OCI-LY1 (cell line): ENCODE measurements around the gene ANP32A.

Experiments used
- EZH2 ChIP-seq: fragments of 200-600 bp; sonication (generic), shearing (Covaris generic); IDR thresholded peaks from 2 replicates; pipeline ENCODE4 v1.8.0; 2017; ENCODE audit warnings: borderline replicate concordance, mixed run types, mild to moderate bottlenecking, antibody characterized with exemption, low read length, moderate library complexity, mixed read lengths
- TF ChIP-seq, protein P1 (sequence below): fragments of 200-600 bp; sonication (generic), shearing (Covaris generic); IDR thresholded peaks from 2 replicates; pipeline ENCODE4 v1.5.1; 2017; ENCODE audit warnings: mild to moderate bottlenecking, antibody characterized with exemption, low read length, moderate library complexity, mixed read lengths

DNA sequence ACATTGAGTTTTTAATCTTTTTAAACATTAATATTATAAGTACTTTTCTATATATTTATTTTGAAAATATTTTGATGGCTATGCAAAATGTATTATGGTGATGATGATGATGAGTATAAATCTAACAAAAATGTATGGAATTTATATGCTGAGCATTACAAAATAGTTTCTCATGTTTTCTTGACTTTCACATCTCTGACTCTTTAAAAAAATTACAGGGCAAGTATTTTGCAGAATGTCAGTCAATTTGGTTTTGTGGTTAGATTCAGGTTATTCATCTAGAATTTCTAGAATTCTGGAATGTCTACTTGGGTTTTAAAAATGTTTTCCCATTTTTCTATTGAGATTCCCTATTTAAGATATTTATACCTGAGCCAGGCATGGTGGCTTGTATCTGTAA is 41.7 kb upstream of the ANP32A start:
- TF ChIP-seq, protein P1, sequence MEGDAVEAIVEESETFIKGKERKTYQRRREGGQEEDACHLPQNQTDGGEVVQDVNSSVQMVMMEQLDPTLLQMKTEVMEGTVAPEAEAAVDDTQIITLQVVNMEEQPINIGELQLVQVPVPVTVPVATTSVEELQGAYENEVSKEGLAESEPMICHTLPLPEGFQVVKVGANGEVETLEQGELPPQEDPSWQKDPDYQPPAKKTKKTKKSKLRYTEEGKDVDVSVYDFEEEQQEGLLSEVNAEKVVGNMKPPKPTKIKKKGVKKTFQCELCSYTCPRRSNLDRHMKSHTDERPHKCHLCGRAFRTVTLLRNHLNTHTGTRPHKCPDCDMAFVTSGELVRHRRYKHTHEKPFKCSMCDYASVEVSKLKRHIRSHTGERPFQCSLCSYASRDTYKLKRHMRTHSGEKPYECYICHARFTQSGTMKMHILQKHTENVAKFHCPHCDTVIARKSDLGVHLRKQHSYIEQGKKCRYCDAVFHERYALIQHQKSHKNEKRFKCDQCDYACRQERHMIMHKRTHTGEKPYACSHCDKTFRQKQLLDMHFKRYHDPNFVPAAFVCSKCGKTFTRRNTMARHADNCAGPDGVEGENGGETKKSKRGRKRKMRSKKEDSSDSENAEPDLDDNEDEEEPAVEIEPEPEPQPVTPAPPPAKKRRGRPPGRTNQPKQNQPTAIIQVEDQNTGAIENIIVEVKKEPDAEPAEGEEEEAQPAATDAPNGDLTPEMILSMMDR, result no peak
- no peak for TF ChIP-seq EZH2
